Osteoblast (primary cell): ENCODE measurements around the gene OTUD6A. TPM values are rescaled to one million over a fixed set of nuclear protein-coding genes. Genes with fewer than 3 reads are reported as not detected.

Source experiments
- DNase-seq: peaks from one replicate; pipeline ENCODE4 v3.0.0; 2011; ENCODE audit warnings: low spot score, mixed read lengths; ENCODE audit not compliant: insufficient read length; ENCODE audit errors: missing footprints
- H2AFZ ChIP-seq: 2 replicates; pipeline ENCODE4 v1.6.0; 2011; ENCODE audit warnings: mild to moderate bottlenecking, low read length
- H3K27ac ChIP-seq: 2 replicates; pipeline ENCODE4 v1.5.1; 2011; ENCODE audit warnings: mild to moderate bottlenecking, low read depth, low read length, moderate library complexity
- H3K27me3 ChIP-seq: 2 replicates; pipeline ENCODE4 v1.6.0; 2012; ENCODE audit warnings: mild to moderate bottlenecking, control low read depth, inconsistent platforms, low read length, moderate library complexity; ENCODE audit not compliant: insufficient read depth
- H3K36me3 ChIP-seq: 2 replicates; pipeline ENCODE4 v1.5.1; 2011; ENCODE audit warnings: mild to moderate bottlenecking, low read length, control low read depth, moderate library complexity; ENCODE audit not compliant: insufficient read depth
- H3K4me1 ChIP-seq: 2 replicates; pipeline ENCODE4 v1.5.1; 2011; ENCODE audit warnings: mild to moderate bottlenecking, low read length, control low read depth, moderate library complexity; ENCODE audit not compliant: insufficient read depth
- H3K4me2 ChIP-seq: 2 replicates; pipeline ENCODE4 v1.6.0; 2011; ENCODE audit warnings: mild to moderate bottlenecking, low read length; ENCODE audit not compliant: insufficient read depth
- H3K4me3 ChIP-seq: fragments of 200-600 bp; sonication (generic); 3 replicates; pipeline ENCODE4 v1.5.1; 2012; ENCODE audit warnings: mild to moderate bottlenecking, low read length, inconsistent platforms; ENCODE audit not compliant: insufficient read depth
- H3K79me2 ChIP-seq: 2 replicates; pipeline ENCODE4 v1.6.0; 2012; ENCODE audit warnings: mild to moderate bottlenecking, low read length, control low read depth, inconsistent platforms; ENCODE audit not compliant: insufficient read depth
- H3K9me3 ChIP-seq: 2 replicates; pipeline ENCODE4 v1.5.1; 2011; ENCODE audit warnings: low read depth, low read length, control low read depth
- H4K20me1 ChIP-seq: 2 replicates; pipeline ENCODE4 v1.6.0; 2012; ENCODE audit warnings: mild to moderate bottlenecking, low read length, control low read depth; ENCODE audit not compliant: insufficient read depth
- total RNA-seq: library from RNA; depleted of rRNA; stranded (reverse); fragments of >200 nt; gene quantifications from 2 replicates; pipeline ENCODE4 v1.2.3, GENCODE V29; 2012
- TF ChIP-seq, protein P1 (sequence below): IDR thresholded peaks from 2 replicates; pipeline ENCODE4 v1.5.1; 2011; ENCODE audit warnings: mild to moderate bottlenecking, low read depth, low read length, moderate library complexity; ENCODE audit errors: extremely low read depth

The OTUD6A gene
- total RNA-seq, 1 donor: not detected

DNA sequence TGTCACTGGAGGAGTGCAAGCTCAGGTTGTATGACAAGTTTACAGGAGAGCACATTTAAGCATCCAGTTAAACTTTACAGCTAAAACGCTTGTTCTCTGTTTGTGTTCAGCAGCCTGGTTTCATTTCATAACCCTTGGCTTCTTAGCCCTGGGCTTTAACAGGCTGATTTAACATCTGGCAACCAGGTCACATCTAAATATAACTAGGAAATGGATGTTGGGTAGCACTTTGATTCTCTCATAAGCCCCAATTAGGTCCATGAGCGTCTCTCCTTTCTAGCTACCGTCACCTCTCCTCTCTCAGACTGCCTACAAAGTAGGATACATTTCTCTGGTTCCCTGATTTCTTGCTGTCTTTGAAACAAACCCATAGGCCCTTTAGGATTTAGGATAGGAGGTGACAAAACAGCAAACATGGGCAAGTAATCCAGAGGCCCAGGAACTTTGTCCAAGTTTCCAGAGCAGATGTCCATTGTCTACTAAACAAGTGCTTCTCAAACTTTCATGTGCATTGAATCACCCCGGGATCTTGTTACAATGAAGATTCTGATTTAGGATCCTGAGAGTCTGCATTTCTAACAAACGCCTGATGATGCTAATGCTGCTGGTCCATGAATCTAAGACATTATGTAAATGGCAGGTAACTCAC lies 22.5 kb downstream of the OTUD6A start:
- no peak overlapping the region for H3K4me3 ChIP-seq
- peaks cover 11% of the 10 kb centered on the region for H3K27me3 ChIP-seq
- TF ChIP-seq, protein P1, sequence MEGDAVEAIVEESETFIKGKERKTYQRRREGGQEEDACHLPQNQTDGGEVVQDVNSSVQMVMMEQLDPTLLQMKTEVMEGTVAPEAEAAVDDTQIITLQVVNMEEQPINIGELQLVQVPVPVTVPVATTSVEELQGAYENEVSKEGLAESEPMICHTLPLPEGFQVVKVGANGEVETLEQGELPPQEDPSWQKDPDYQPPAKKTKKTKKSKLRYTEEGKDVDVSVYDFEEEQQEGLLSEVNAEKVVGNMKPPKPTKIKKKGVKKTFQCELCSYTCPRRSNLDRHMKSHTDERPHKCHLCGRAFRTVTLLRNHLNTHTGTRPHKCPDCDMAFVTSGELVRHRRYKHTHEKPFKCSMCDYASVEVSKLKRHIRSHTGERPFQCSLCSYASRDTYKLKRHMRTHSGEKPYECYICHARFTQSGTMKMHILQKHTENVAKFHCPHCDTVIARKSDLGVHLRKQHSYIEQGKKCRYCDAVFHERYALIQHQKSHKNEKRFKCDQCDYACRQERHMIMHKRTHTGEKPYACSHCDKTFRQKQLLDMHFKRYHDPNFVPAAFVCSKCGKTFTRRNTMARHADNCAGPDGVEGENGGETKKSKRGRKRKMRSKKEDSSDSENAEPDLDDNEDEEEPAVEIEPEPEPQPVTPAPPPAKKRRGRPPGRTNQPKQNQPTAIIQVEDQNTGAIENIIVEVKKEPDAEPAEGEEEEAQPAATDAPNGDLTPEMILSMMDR: no peak
- H2AFZ ChIP-seq: no peak overlapping the region
- no peaks in the 10 kb centered on the region for H3K79me2 ChIP-seq
- no peak overlapping the region for H3K27ac ChIP-seq
- peaks cover 3% of the 10 kb centered on the region for H4K20me1 ChIP-seq
- no peaks in the 10 kb centered on the region for H3K9me3 ChIP-seq
- H3K4me2 ChIP-seq: no peak overlapping the region
- no peaks in the 10 kb centered on the region for H3K36me3 ChIP-seq
- no peak for DNase-seq
- peaks cover 3% of the 10 kb centered on the region for H3K4me1 ChIP-seq

DNA sequence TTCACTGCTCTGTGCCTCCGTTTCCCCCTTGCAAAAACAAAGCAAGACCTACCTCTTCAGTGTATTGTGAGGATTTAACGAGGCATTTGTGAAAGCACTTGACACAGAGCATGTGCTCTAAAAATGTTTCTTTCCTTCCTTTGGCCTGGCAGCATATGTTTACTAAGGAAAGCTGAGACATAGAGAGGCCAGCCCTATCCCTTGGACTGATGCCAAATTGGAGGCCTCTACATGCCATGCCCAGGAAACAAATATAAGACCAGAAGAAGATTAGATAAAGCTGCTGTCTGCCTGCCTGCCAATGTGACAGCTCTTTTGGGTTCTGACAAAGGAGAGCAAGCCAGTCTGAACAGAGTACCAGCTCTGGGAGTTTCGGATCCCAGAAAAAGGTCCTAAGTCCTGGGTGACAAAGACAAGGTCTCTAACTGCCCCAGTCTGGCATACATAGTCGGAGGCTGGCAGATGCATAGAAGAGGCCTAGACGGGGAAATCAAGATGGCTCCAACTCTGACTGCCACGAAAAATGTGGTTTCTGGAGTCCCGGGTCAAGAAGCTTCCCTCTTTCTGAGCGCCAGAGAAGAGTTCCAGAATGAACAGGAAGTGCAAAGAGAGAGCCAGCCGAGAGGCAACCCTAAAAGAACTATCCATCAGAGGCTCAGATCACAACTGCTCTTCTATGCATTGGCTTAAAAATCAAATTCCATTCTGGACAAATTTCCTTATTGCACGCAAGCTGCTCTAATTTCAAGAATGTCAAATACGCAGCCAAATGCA lies 25.8 kb downstream of the OTUD6A start:
- Histone ChIP-seq H3K4me2 (no peak overlapping the region), H3K4me3 (no peak overlapping the region), H3K4me1 (peaks cover 3% of the 10 kb centered on the region), H3K27me3 (no peaks in the 10 kb centered on the region), H3K9me3 (no peaks in the 10 kb centered on the region), H3K36me3 (no peaks in the 10 kb centered on the region), H3K79me2 (no peaks in the 10 kb centered on the region), H4K20me1 (peaks cover 3% of the 10 kb centered on the region), H3K27ac (no peak overlapping the region), H2AFZ (peak overlapping the region; percentile 53)
- TF ChIP-seq, protein P1: no peak
- no peak for DNase-seq

DNA sequence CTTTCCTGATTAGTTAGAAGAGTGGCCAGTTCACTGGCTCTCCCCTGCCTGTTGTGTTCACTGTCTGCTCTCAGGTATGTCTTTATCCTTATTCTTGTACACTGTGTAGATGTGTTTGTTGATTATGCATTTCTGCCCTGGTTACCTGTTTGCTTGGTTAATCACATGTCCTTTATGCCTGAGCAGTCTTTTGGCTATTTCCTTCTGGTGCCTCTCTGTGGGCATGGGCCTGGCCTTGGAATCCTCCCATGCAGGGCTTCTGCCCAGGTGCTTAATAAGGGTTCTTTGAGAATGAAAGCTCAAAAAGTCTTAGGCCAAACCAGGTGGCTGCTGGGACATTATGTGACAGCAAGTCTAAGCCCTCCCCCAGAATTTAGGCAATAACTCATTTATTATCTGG lies 26.5 kb downstream of the OTUD6A start:
- Histone ChIP-seq H2AFZ (no peak overlapping the region), H3K36me3 (no peaks in the 10 kb centered on the region), H3K4me2 (no peak overlapping the region), H3K79me2 (no peaks in the 10 kb centered on the region), H3K9me3 (no peaks in the 10 kb centered on the region), H3K4me3 (no peak overlapping the region), H4K20me1 (peaks cover 3% of the 10 kb centered on the region), H3K27me3 (no peaks in the 10 kb centered on the region), H3K27ac (no peak overlapping the region), H3K4me1 (peaks cover 3% of the 10 kb centered on the region)
- TF ChIP-seq, protein P1: no peak
- DNase-seq: no peak

DNA sequence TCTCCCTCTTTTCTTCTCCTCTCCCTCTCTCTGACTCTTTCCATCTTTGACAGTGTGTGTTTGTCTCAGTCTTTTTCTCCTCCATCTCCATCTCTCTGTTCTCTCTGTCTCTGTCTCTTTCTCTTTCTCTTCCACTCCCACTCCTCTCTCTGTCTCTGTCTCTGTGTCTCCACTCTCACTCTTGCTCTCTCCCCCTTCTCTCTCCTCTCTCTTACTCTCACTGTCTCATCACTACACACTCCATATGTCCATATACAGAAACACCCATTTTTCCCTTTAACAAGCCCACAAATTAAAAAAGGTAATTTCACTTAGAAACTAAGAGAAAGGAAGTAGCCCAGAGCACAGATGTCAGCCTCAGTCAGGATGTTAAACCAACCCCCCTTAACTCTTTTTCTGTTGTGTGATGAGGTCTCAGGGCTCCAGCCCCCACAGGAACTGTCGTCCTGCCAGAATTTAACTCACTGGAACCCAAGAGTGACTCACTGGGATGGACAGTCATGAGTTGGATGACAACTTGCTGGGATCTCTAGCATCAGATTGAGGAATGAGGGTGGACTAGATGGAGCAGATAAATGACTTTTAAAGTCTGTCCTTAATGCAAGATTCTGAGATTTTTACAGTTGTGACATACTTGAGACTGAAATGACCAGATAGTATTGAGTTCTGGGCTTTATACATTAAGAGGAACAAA lies 27.5 kb downstream of the OTUD6A start:
- Histone ChIP-seq H3K27ac (no peak overlapping the region), H3K79me2 (no peaks in the 10 kb centered on the region), H3K4me2 (no peak overlapping the region), H3K4me3 (no peak overlapping the region), H3K9me3 (no peaks in the 10 kb centered on the region), H2AFZ (no peak overlapping the region), H3K36me3 (no peaks in the 10 kb centered on the region), H3K4me1 (peaks cover 3% of the 10 kb centered on the region), H4K20me1 (peaks cover 3% of the 10 kb centered on the region), H3K27me3 (no peaks in the 10 kb centered on the region)
- DNase-seq: peak; percentile 51
- TF ChIP-seq, protein P1: no peak
